SJSA1 (cell line): Measurements from ENCODE around the gene PDIK1L. TPM values are rescaled to one million over a fixed set of nuclear protein-coding genes. Genes with fewer than 3 reads are reported as not detected.
"Not testable (repeated sequence)": the region's sequence is repeated elsewhere in the genome, so short reads cannot be mapped to it uniquely, and the experiment has no call there.

ENCODE experiments used
- DNase-seq, 2 experiments: peaks; one replicate each; pipeline ENCODE4 v3.0.0-alpha.2; 2015 to 2020; ENCODE audit warnings: low spot score in 2 of 2, low read depth in 1 of 2
- H3K27ac ChIP-seq: fragments of 250-450 bp; sonication (Bioruptor Pico); 2 replicates; pipeline ENCODE4 v1.5.1; 2020; ENCODE audit warnings: mild to moderate bottlenecking, moderate library complexity
- H3K27me3 ChIP-seq: fragments of 250-450 bp; sonication (Bioruptor Pico); replicated peaks from 2 replicates; pipeline ENCODE4 v1.5.1; 2020; ENCODE audit warnings: mild to moderate bottlenecking, moderate library complexity
- H3K36me3 ChIP-seq: fragments of 250-450 bp; sonication (Bioruptor Pico); 2 replicates; pipeline ENCODE4 v1.5.1; 2020; ENCODE audit warnings: mild to moderate bottlenecking
- H3K4me1 ChIP-seq: fragments of 250-450 bp; sonication (Bioruptor Pico); replicated peaks from 2 replicates; pipeline ENCODE4 v1.6.1; 2021; ENCODE audit warnings: mild to moderate bottlenecking
- H3K4me3 ChIP-seq: fragments of 250-450 bp; sonication (Bioruptor Pico); 2 replicates; pipeline ENCODE4 v1.5.1; 2020; ENCODE audit warnings: mild to moderate bottlenecking
- H3K9me3 ChIP-seq: fragments of 250-450 bp; sonication (Bioruptor Pico); replicated peaks from 2 replicates; pipeline ENCODE4 v1.5.1; 2020; ENCODE audit warnings: mild to moderate bottlenecking
- total RNA-seq: library from RNA; depleted of rRNA; stranded (reverse); fragments of >200 nt; shearing (Covaris generic); gene quantifications from 2 replicates; pipeline ENCODE4 v1.2.3, GENCODE V29; 2014

Gene PDIK1L
- total RNA-seq, 1 experiment from 2014 or later: 9.1 TPM

GRCh38 chr1:26097696-26098095, 13.9 kb upstream of the PDIK1L start:
- Histone ChIP-seq H3K27me3 (peaks cover 12% of the 10 kb centered on the region), H3K27ac (no peak overlapping the region), H3K9me3 (no peaks in the 10 kb centered on the region), H3K4me1 (peaks cover 29% of the 10 kb centered on the region), H3K4me3 (no peak overlapping the region), H3K36me3 (no peaks in the 10 kb centered on the region)
- peak; percentile 62 to 79 for DNase-seq

- no peak for DNase-seq
- H3K27ac ChIP-seq: no peak overlapping the region
- H3K4me3 ChIP-seq: no peak overlapping the region
- H3K27me3 ChIP-seq: peaks cover 11% of the 10 kb centered on the region
- H3K9me3 ChIP-seq: no peaks in the 10 kb centered on the region
- peaks cover 30% of the 10 kb centered on the region for H3K4me1 ChIP-seq
- no peaks in the 10 kb centered on the region for H3K36me3 ChIP-seq
Measured at GRCh38 chr1:26098602-26099001, 13.0 kb upstream of the PDIK1L start.

GRCh38 chr1:26099780-26100179, 11.8 kb upstream of the PDIK1L start:
- peaks cover 30% of the 10 kb centered on the region for H3K4me1 ChIP-seq
- no peak for DNase-seq
- H3K36me3 ChIP-seq: no peaks in the 10 kb centered on the region
- H3K9me3 ChIP-seq: no peaks in the 10 kb centered on the region
- no peak overlapping the region for H3K27ac ChIP-seq
- no peaks in the 10 kb centered on the region for H3K27me3 ChIP-seq
- H3K4me3 ChIP-seq: no peak overlapping the region

- not testable (repeated sequence) for H3K36me3 ChIP-seq, H3K9me3 ChIP-seq, H3K27ac ChIP-seq, DNase-seq, H3K27me3 ChIP-seq, H3K4me3 ChIP-seq
- peaks cover 30% of the 10 kb centered on the region for H3K4me1 ChIP-seq
Measured at GRCh38 chr1:26100204-26100603, 11.4 kb upstream of the PDIK1L start.

- no peaks in the 10 kb centered on the region for H3K27me3 ChIP-seq
- H3K36me3 ChIP-seq: no peaks in the 10 kb centered on the region
- no peak overlapping the region for H3K27ac ChIP-seq
- H3K9me3 ChIP-seq: no peaks in the 10 kb centered on the region
- DNase-seq: no peak
- H3K4me3 ChIP-seq: no peak overlapping the region
- H3K4me1 ChIP-seq: peaks cover 24% of the 10 kb centered on the region
Measured at GRCh38 chr1:26102119-26102518, 9.5 kb upstream of the PDIK1L start.

- peaks cover 20% of the 10 kb centered on the region for H3K4me1 ChIP-seq
- H3K27me3 ChIP-seq: no peaks in the 10 kb centered on the region
- no peaks in the 10 kb centered on the region for H3K36me3 ChIP-seq
- no peak overlapping the region for H3K27ac ChIP-seq
- no peak overlapping the region for H3K4me3 ChIP-seq
- no peaks in the 10 kb centered on the region for H3K9me3 ChIP-seq
- DNase-seq: no peak
Measured at GRCh38 chr1:26102526-26102925, 9.1 kb upstream of the PDIK1L start.

- H3K36me3 ChIP-seq, H3K4me1 ChIP-seq, H3K27ac ChIP-seq, DNase-seq, H3K4me3 ChIP-seq, H3K9me3 ChIP-seq, H3K27me3 ChIP-seq: not testable (repeated sequence)
Measured at GRCh38 chr1:26105226-26105548, 6.4 kb upstream of the PDIK1L start.

- peaks cover 18% of the 10 kb centered on the region for H3K36me3 ChIP-seq
- H3K9me3 ChIP-seq: no peaks in the 10 kb centered on the region; the same call in 1 of the 2 replicates
- H3K27ac ChIP-seq: no peak overlapping the region
- no peaks in the 10 kb centered on the region for H3K27me3 ChIP-seq
- H3K4me1 ChIP-seq: peaks cover 15% of the 10 kb centered on the region
- DNase-seq: no peak
- H3K4me3 ChIP-seq: no peak overlapping the region
Measured at GRCh38 chr1:26109229-26110164, 2.1 kb upstream of the PDIK1L start.

GRCh38 chr1:26110731-26111529, 694 bp upstream of the PDIK1L start:
- H3K9me3 ChIP-seq: no peaks in the 10 kb centered on the region; the same call in 1 of the 2 replicates
- peak; percentile 69 to 81 for DNase-seq
- no peaks in the 10 kb centered on the region for H3K27me3 ChIP-seq
- H3K27ac ChIP-seq: peak overlapping the region; percentile 34; the same call in 1 of the 2 replicates
- peak overlapping the region; percentile 92 for H3K4me3 ChIP-seq
- H3K36me3 ChIP-seq: peaks cover 22% of the 10 kb centered on the region
- H3K4me1 ChIP-seq: peaks cover 15% of the 10 kb centered on the region

GRCh38 chr1:26112407-26112775, 767 bp downstream of the PDIK1L start:
- DNase-seq: no peak
- Histone ChIP-seq H3K9me3 (no peaks in the 10 kb centered on the region; the same call in 1 of the 2 replicates), H3K4me1 (peaks cover 15% of the 10 kb centered on the region), H3K27me3 (no peaks in the 10 kb centered on the region), H3K4me3 (peak overlapping the region; percentile 92), H3K36me3 (peaks cover 25% of the 10 kb centered on the region), H3K27ac (no peak overlapping the region)

GRCh38 chr1:26114165-26114927, 2.7 kb downstream of the PDIK1L start:
- Histone ChIP-seq H3K27ac (no peak overlapping the region), H3K27me3 (no peaks in the 10 kb centered on the region; the same call in 1 of the 2 replicates), H3K4me3 (no peak overlapping the region), H3K36me3 (peaks cover 35% of the 10 kb centered on the region), H3K4me1 (peaks cover 15% of the 10 kb centered on the region), H3K9me3 (no peaks in the 10 kb centered on the region; the same call in 1 of the 2 replicates)
- no peak for DNase-seq

- Histone ChIP-seq H3K4me1 (no peaks in the 10 kb centered on the region), H3K27ac (no peak overlapping the region), H3K27me3 (no peaks in the 10 kb centered on the region; the same call in 1 of the 2 replicates), H3K36me3 (peaks cover 25% of the 10 kb centered on the region), H3K9me3 (no peaks in the 10 kb centered on the region), H3K4me3 (no peak overlapping the region)
- no peak for DNase-seq
Measured at GRCh38 chr1:26119892-26120608, 8.4 kb downstream of the PDIK1L start.
